ENCODE data around the gene CRYGD.

GRCh38 chr2:208139447-208139846 is 15.1 kb upstream of the CRYGD start:
- TF ChIP-seq CTCF (IDR thresholded peaks at IDR 0.05; ENCODE audit: insufficient read depth, low read depth, low read length) (no peak), EZH2 (IDR thresholded peaks at IDR 0.05; ENCODE audit: insufficient read depth, low read length) (no peak)

Data from astrocyte (in vitro differentiated cells and primary cell).